Measurements from ENCODE around the gene PEMT. TPM values are rescaled to one million over a fixed set of nuclear protein-coding genes. Genes with fewer than 3 reads are reported as not detected.

Gene PEMT
- total RNA-seq, 4 donors from 2014 or later = 17.7 to 24.8 (median 20.6) TPM

DNA sequence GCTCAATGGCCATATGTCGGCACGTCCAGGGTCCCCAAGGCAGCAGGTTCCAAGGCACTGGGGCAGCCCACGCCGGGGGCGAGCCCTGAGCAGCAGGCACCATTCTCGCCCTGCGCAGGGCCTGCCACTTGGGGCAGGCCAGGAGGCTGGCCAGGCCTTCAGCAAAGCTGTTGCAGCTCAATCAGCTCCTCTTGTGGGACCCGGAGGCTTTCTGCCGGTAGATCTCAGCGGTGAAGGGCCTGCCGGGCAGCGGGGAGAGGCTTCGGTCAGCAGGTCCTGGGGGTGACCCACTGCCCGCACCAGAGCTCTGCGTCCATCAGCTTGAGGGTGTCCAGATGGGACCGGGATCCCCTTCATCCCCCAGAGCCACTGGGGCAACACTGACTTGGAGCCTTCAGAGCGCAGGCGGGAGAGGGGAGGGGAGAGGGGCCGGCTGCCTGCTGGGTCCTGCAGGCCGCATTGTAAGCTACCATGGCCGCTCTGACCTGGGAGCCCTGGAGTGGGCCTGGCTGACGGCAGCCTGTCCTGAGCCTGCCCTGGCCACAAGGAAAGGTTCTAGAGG lies 85.8 kb downstream of the PEMT start:
- no peak for TF ChIP-seq POLR2AphosphoS5 (IDR thresholded peaks at IDR 0.05)
- no peak for TF ChIP-seq EP300 (IDR thresholded peaks at IDR 0.05)
- TF ChIP-seq POLR2A (IDR thresholded peaks at IDR 0.05; ENCODE audit: low read depth) = no peak
- no peak for TF ChIP-seq CTCF (IDR thresholded peaks at IDR 0.05)
- no peak overlapping the region for H3K27ac ChIP-seq (replicated peaks in 1 of 4)
- H3K36me3 ChIP-seq = peaks cover 0 to 6% (median 2%) of the 10 kb centered on the region in 4 donors
- no peak for DNase-seq (ENCODE audit: extremely low spot score)
- no peak overlapping the region for H3K4me3 ChIP-seq
- H3K27me3 ChIP-seq = no peaks in the 10 kb centered on the region
- H3K9me3 ChIP-seq = no peaks in the 10 kb centered on the region
- intact Hi-C loops (cut with DNase I) = no loop called here
- WGBS = 92% methylated on average over 12 of the region's 22 CpGs
- peaks cover 0 to 4% (median 0%) of the 10 kb centered on the region in 4 donors for H3K4me1 ChIP-seq

DNA sequence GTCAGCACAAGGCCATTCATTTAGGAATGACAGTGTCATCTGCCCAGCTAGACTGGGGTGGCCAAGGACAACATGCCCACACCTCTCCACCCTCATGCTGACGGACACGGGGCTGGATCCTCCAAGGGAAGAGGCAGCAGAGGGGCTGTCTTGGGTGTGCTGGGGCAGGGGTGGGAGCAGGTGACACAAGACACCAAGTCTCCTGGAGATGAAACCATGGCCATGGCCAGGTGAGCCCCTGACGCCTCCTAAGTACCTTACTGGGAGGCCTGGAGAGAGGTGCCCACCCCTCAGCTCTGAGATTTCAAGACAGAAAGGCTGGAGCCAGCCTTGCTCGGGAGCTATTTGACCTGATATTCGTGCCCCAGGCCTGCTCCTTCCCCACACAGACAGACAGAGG lies 86.4 kb downstream of the PEMT start:
- no peak for DNase-seq (ENCODE audit: extremely low spot score)
- Histone ChIP-seq H3K4me1 (peaks cover 0 to 4% (median 0%) of the 10 kb centered on the region in 4 donors), H3K27me3 (no peaks in the 10 kb centered on the region), H3K27ac (replicated peaks in 1 of 4) (no peak overlapping the region), H3K36me3 (peaks cover 0 to 6% (median 2%) of the 10 kb centered on the region in 4 donors), H3K4me3 (no peak overlapping the region), H3K9me3 (no peaks in the 10 kb centered on the region)
- no peak for TF ChIP-seq POLR2AphosphoS5 (IDR thresholded peaks at IDR 0.05)
- TF ChIP-seq CTCF (IDR thresholded peaks at IDR 0.05) = no peak
- no peak for TF ChIP-seq EP300 (IDR thresholded peaks at IDR 0.05)
- TF ChIP-seq POLR2A (IDR thresholded peaks at IDR 0.05; ENCODE audit: low read depth) = no peak
- WGBS = no CpG with 5 or more reads among the region's 5 CpGs
- intact Hi-C loops (cut with DNase I) = no loop called here

DNA sequence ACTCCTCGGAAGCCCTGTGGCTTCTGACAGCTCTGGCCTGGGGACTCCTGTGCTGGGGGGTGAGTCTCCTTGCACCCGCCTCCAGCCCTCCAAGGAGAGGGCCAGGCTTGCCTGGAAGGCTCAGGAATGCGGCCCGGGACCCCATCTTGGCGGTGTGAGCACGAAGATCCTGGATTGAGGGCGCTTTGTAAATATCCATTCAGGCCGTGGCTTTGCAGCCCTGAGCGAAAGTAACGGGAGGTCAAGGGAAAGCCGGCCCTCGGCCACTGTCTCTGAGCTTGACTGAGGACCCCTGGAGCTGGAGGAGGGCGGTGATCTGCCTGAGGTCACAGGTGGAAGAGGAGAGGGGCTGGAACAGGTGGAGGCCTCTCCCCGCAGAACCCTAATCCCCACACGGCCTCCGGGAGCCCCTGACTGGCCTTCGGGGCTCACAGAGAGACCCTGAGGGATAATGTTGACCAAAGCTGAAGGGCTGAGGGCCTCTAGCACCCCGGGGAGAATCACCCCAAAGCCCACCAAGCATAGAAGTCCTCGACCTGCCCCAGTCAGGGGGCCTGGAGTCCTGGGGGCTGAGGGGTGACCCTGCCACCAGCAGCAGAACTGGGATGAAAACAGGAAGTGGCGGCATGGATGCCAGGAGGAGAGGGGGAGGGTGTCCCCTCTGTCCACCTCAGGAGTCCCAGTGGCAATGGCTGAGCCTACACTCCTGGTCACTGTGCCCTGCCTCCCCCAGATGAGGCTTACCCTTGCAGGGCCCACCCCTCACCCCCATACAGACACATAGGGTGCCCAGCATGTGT lies 87.0 kb downstream of the PEMT start:
- H3K9me3 ChIP-seq = no peaks in the 10 kb centered on the region
- H3K4me1 ChIP-seq = peaks cover 0 to 4% (median 0%) of the 10 kb centered on the region in 4 donors
- H3K27ac ChIP-seq (replicated peaks in 1 of 4) = no peak overlapping the region
- no peak for TF ChIP-seq POLR2AphosphoS5 (IDR thresholded peaks at IDR 0.05)
- no peak for TF ChIP-seq CTCF (IDR thresholded peaks at IDR 0.05)
- no peak for TF ChIP-seq POLR2A (IDR thresholded peaks at IDR 0.05; ENCODE audit: low read depth)
- intact Hi-C loops (cut with DNase I) = loop anchor here (5.0 kb wide), 1 partner anchor 138 kb away; no protein-coding TSS in a partner anchor
- peaks cover 0 to 6% (median 2%) of the 10 kb centered on the region in 4 donors for H3K36me3 ChIP-seq
- WGBS = 90% methylated on average over 14 of the region's 20 CpGs
- no peak for DNase-seq (ENCODE audit: extremely low spot score)
- no peaks in the 10 kb centered on the region for H3K27me3 ChIP-seq
- H3K4me3 ChIP-seq = no peak overlapping the region

GRCh38 chr17:17503566-17504130 lies 87.9 kb downstream of the PEMT start:
- no peaks in the 10 kb centered on the region for H3K27me3 ChIP-seq
- no peak overlapping the region for H3K4me3 ChIP-seq
- intact Hi-C loops (cut with DNase I) = loop anchor here (5.0 kb wide), 1 partner anchor 139 kb away; no protein-coding TSS in a partner anchor
- no peak for DNase-seq (ENCODE audit: extremely low spot score)
- H3K9me3 ChIP-seq = no peaks in the 10 kb centered on the region
- WGBS = 57% methylated on average over 7 of the region's 7 CpGs
- peaks cover 0 to 4% (median under 1%) of the 10 kb centered on the region in 4 donors for H3K36me3 ChIP-seq
- peaks cover 0 to 4% (median 0%) of the 10 kb centered on the region in 4 donors for H3K4me1 ChIP-seq
- TF ChIP-seq EP300 (IDR thresholded peaks at IDR 0.05) (no peak), POLR2A (IDR thresholded peaks at IDR 0.05; ENCODE audit: low read depth) (no peak), POLR2AphosphoS5 (IDR thresholded peaks at IDR 0.05) (no peak), CTCF (IDR thresholded peaks at IDR 0.05) (no peak)
- H3K27ac ChIP-seq (replicated peaks in 1 of 4) = no peak overlapping the region

All from esophagus muscularis mucosa (tissue), 4 donors.